Fibroblast of lung (primary cell): ENCODE results near the gene RASA2.

Source experiments
- CTCF ChIP-seq, 2 donors: IDR thresholded peaks in 1 of 2; conservative IDR thresholded peaks in 1 of 2; 1 replicate in 1 of 2; 2 replicates in 1 of 2; pipeline ENCODE4 v1.5.1; 2011 to 2012; ENCODE audit warnings: low read length in 2 of 2, control low read depth in 1 of 2, inconsistent platforms in 1 of 2, low read depth in 1 of 2, mild to moderate bottlenecking in 1 of 2
- EZH2 ChIP-seq: IDR thresholded peaks from 2 replicates; pipeline ENCODE4 v1.5.1; 2012; ENCODE audit warnings: low read length, control low read depth, mild to moderate bottlenecking; ENCODE audit errors: missing control alignments

GRCh38 chr3:141506071-141506470, 19.2 kb downstream of the RASA2 start:
- TF ChIP-seq CTCF (conservative IDR thresholded peaks at IDR 0.05 in 1 of 2, IDR thresholded peaks at IDR 0.05 in 1 of 2; ENCODE audit: low read depth in 1 of 2, low read length in 2 of 2) (no peak), EZH2 (no peak)
